Astrocyte (in vitro differentiated cells and primary cell): Measurements from ENCODE around the gene SYT6. TPM values are rescaled to one million over a fixed set of nuclear protein-coding genes. Genes with fewer than 3 reads are reported as not detected.
A peak's percentile ranks its signal among the peaks of the same experiment; 100 is the strongest.
"Not testable (repeated sequence)": the region's sequence is repeated elsewhere in the genome, so short reads cannot be mapped to it uniquely, and the experiment has no call there.

ENCODE experiments used
- DNase-seq: peaks from one replicate; pipeline ENCODE4 v3.0.0-alpha.2; 2010; ENCODE audit warnings: low read depth
- FAIRE-seq: peaks from 2 replicates; lab custom pipeline; 2011; peaks lifted over from hg19 to GRCh38; lab: Jason Lieb, UNC
- H2AFZ ChIP-seq: 2 replicates; pipeline ENCODE4 v1.6.0; 2012; ENCODE audit warnings: low read depth, low read length, inconsistent platforms
- H3K27ac ChIP-seq: 2 replicates; pipeline ENCODE4 v1.5.1; 2011; ENCODE audit warnings: low read depth, low read length, inconsistent platforms
- H3K27me3 ChIP-seq: 2 replicates; pipeline ENCODE4 v1.6.0; 2011; ENCODE audit warnings: low read length, inconsistent platforms; ENCODE audit not compliant: insufficient read depth
- H3K36me3 ChIP-seq: 2 replicates; pipeline ENCODE4 v1.5.1; 2011; ENCODE audit warnings: low read length, inconsistent platforms; ENCODE audit not compliant: insufficient read depth
- H3K4me1 ChIP-seq: 2 replicates; pipeline ENCODE4 v1.5.1; 2011; ENCODE audit warnings: low read length, inconsistent platforms; ENCODE audit not compliant: insufficient read depth
- H3K4me2 ChIP-seq: 2 replicates; pipeline ENCODE4 v1.6.0; 2012; ENCODE audit warnings: low read length, inconsistent platforms
- H3K4me3 ChIP-seq: 2 replicates; pipeline ENCODE4 v1.5.1; 2011; ENCODE audit warnings: low read depth, mild to moderate bottlenecking, low read length, inconsistent platforms; ENCODE audit not compliant: insufficient read depth
- H3K79me2 ChIP-seq: 2 replicates; pipeline ENCODE4 v1.6.0; 2012; ENCODE audit warnings: mild to moderate bottlenecking, low read length, inconsistent platforms; ENCODE audit not compliant: insufficient read depth
- H3K9ac ChIP-seq: 2 replicates; pipeline ENCODE4 v1.6.0; 2012; ENCODE audit warnings: mild to moderate bottlenecking, low read length, inconsistent platforms
- H3K9me3 ChIP-seq: 2 replicates; pipeline ENCODE4 v1.5.1; 2012; ENCODE audit warnings: low read depth, mild to moderate bottlenecking, low read length, inconsistent platforms; ENCODE audit not compliant: insufficient read depth
- H4K20me1 ChIP-seq: 2 replicates; pipeline ENCODE4 v1.6.0; 2012; ENCODE audit warnings: low read length, inconsistent platforms; ENCODE audit not compliant: insufficient read depth
- H3K27ac Mint-ChIP-seq: one replicate; pipeline ENCODE4 v1.8.0; 2021; ENCODE audit warnings: mild to moderate bottlenecking, mixed read lengths; ENCODE audit not compliant: unreplicated experiment
- H3K27me3 Mint-ChIP-seq: one replicate; pipeline ENCODE4 v1.8.0; 2021; ENCODE audit warnings: low read depth, mixed read lengths; ENCODE audit not compliant: unreplicated experiment
- H3K36me3 Mint-ChIP-seq: one replicate; pipeline ENCODE4 v1.8.0; 2021; ENCODE audit warnings: low read depth, mixed read lengths; ENCODE audit not compliant: unreplicated experiment
- H3K4me1 Mint-ChIP-seq: one replicate; pipeline ENCODE4 v1.8.0; 2021; ENCODE audit warnings: low read depth, mixed read lengths; ENCODE audit not compliant: unreplicated experiment
- H3K4me3 Mint-ChIP-seq: one replicate; pipeline ENCODE4 v1.8.0; 2021; ENCODE audit warnings: mild to moderate bottlenecking, moderate library complexity, mixed read lengths; ENCODE audit not compliant: unreplicated experiment
- H3K9me3 Mint-ChIP-seq: one replicate; pipeline ENCODE4 v1.8.0; 2021; ENCODE audit warnings: mild to moderate bottlenecking, mixed read lengths; ENCODE audit not compliant: unreplicated experiment
- CTCF ChIP-seq: IDR thresholded peaks from 2 replicates; pipeline ENCODE4 v1.5.1; 2011; ENCODE audit warnings: low read depth, mild to moderate bottlenecking, inconsistent platforms, low read length, moderate library complexity; ENCODE audit not compliant: insufficient read depth
- EZH2 ChIP-seq: IDR thresholded peaks from 2 replicates; pipeline ENCODE4 v1.6.1; 2012; ENCODE audit warnings: mild to moderate bottlenecking, low read length, inconsistent platforms; ENCODE audit not compliant: insufficient read depth
- total RNA-seq: library from RNA; stranded (reverse); gene quantifications from 2 replicates; pipeline ENCODE4 v1.2.1, GENCODE V29; 2021

Gene SYT6
- total RNA-seq, 1 donor from 2014 or later = 0.39 TPM

DNA sequence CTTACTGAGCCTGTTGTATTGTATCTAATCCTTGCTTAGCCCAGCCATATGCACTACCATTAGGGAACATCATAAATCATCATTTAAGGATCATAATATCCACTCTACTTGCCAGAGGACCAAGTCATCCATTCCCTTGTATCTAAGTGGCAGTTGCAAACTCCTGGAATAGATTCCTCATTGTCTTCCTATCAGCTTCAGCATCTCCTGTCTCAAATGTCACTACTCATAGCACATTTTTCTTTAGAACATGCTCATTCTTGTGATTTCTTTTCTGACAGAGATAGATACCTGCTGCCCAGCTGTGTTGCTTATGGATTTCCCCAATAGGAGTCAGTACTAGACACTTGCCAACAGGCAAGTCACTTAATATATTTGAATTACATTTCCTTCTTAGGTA is 90.1 kb downstream of the SYT6 start:
- Mint-ChIP-seq H3K4me3 (no peak overlapping the region), H3K27me3 (peaks cover 12% of the 10 kb centered on the region)
- H3K4me2 ChIP-seq = no peak overlapping the region

DNA sequence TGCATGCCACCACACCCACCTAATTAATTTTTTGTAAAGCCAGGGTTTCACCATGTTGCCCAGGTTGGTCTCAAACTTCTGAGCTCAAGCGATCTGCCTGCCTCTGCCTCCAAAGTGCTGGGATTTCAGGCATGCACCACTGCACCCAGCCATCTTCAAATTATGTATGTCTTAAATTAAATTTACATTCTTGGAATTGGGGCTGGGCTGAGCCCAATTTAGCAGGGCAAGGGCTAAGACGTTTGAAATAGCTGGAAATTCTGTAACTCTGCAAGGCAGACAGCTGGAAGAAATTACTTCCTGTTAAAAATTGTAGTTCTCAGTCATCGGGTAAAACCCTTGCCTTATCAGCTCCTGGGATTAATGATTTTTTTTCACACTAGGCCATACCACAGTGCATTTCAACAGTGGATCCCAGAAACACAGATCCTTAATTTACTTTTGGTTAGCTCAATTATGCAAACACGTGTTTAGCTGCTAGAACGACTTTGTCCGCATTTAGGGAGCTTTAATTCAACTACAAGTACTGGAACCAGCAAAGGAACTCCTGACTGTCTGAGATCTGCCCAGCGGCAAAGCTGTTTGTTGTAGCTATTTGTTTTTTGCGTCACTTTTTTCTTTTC is 91.1 kb downstream of the SYT6 start:
- FAIRE-seq = no peak
- H3K4me3 ChIP-seq = no peak overlapping the region
- Mint-ChIP-seq H3K27ac (no peak overlapping the region), H3K27me3 (peaks cover 12% of the 10 kb centered on the region), H3K4me1 (no peaks in the 10 kb centered on the region), H3K36me3 (no peaks in the 10 kb centered on the region), H3K4me3 (no peak overlapping the region), H3K9me3 (peaks cover 8% of the 10 kb centered on the region)
- no peak overlapping the region for H2AFZ ChIP-seq
- H3K9me3 ChIP-seq = peaks cover 6% of the 10 kb centered on the region
- H4K20me1 ChIP-seq = no peaks in the 10 kb centered on the region
- H3K27ac ChIP-seq = no peak overlapping the region
- no peaks in the 10 kb centered on the region for H3K4me1 ChIP-seq
- H3K4me2 ChIP-seq = no peak overlapping the region
- no peaks in the 10 kb centered on the region for H3K36me3 ChIP-seq
- TF ChIP-seq CTCF (no peak), EZH2 (no peak)
- H3K79me2 ChIP-seq = no peaks in the 10 kb centered on the region
- no peak overlapping the region for H3K9ac ChIP-seq
- DNase-seq = no peak
- H3K27me3 ChIP-seq = peaks cover 2% of the 10 kb centered on the region

More for the DNA sequence above, 90.1 kb downstream of the SYT6 start:
- H3K9ac ChIP-seq = no peak overlapping the region
- H2AFZ ChIP-seq = no peak overlapping the region
- H3K4me3 ChIP-seq = no peak overlapping the region
- H3K4me1 ChIP-seq = no peaks in the 10 kb centered on the region
- H3K27ac Mint-ChIP-seq = no peak overlapping the region
- H3K79me2 ChIP-seq = no peaks in the 10 kb centered on the region
- DNase-seq = no peak
- H3K4me1 Mint-ChIP-seq = no peaks in the 10 kb centered on the region
- H3K9me3 ChIP-seq = peaks cover 6% of the 10 kb centered on the region
- no peaks in the 10 kb centered on the region for H3K36me3 ChIP-seq
- no peaks in the 10 kb centered on the region for H3K36me3 Mint-ChIP-seq
- peaks cover 2% of the 10 kb centered on the region for H3K27me3 ChIP-seq
- H3K9me3 Mint-ChIP-seq = peaks cover 11% of the 10 kb centered on the region
- TF ChIP-seq CTCF = no peak
- no peak for TF ChIP-seq EZH2
- no peak overlapping the region for H3K27ac ChIP-seq
- no peak for FAIRE-seq
- no peaks in the 10 kb centered on the region for H4K20me1 ChIP-seq

GRCh38 chr1:114061121-114061830 is 92.4 kb downstream of the SYT6 start:
- Histone ChIP-seq H3K9ac (no peak overlapping the region), H3K27ac (no peak overlapping the region), H3K4me1 (no peaks in the 10 kb centered on the region), H3K27me3 (peaks cover 2% of the 10 kb centered on the region), H3K4me2 (no peak overlapping the region), H2AFZ (no peak overlapping the region), H3K36me3 (no peaks in the 10 kb centered on the region), H3K9me3 (peaks cover 6% of the 10 kb centered on the region), H4K20me1 (no peaks in the 10 kb centered on the region), H3K4me3 (no peak overlapping the region), H3K79me2 (no peaks in the 10 kb centered on the region)
- Mint-ChIP-seq H3K4me1 (no peaks in the 10 kb centered on the region), H3K4me3 (no peak overlapping the region), H3K9me3 (peaks cover 13% of the 10 kb centered on the region), H3K27ac (no peak overlapping the region), H3K27me3 (peaks cover 11% of the 10 kb centered on the region), H3K36me3 (no peaks in the 10 kb centered on the region)
- DNase-seq (peak; percentile 13), FAIRE-seq (no peak)
- TF ChIP-seq EZH2 (no peak), CTCF (no peak)

DNA sequence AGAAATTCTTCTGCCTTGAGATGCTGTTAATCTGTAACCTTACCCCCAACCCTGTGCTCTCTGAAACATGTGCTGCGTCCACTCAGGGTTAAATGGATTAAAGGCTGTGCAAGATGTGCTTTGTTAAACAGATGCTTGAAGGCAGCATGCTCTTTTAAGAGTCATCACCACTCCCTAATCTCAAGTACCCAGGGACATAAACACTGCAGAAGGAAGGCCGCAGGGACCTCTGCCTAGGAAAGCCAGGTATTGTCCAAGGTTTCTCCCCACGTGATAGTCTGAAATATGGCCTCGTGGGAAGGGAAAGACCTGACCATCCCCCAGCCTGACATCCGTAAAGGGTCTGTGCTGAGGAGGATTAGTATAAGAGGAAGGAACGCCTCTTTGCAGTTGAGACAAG is 95.4 kb downstream of the SYT6 start:
- H3K36me3 Mint-ChIP-seq, H2AFZ ChIP-seq, H3K79me2 ChIP-seq, H4K20me1 ChIP-seq, H3K4me3 ChIP-seq, H3K27ac Mint-ChIP-seq, DNase-seq, H3K36me3 ChIP-seq, H3K4me1 Mint-ChIP-seq, H3K4me1 ChIP-seq, FAIRE-seq, H3K9me3 ChIP-seq, H3K4me2 ChIP-seq, H3K4me3 Mint-ChIP-seq, H3K9ac ChIP-seq, H3K27me3 ChIP-seq, H3K27ac ChIP-seq, H3K27me3 Mint-ChIP-seq: not testable (repeated sequence)
- peaks cover 15% of the 10 kb centered on the region for H3K9me3 Mint-ChIP-seq
